SK-N-MC (cell line): ENCODE measurements around the gene LSAMP.

Experiments used
- EZH2 ChIP-seq: fragments of 200-600 bp; sonication (generic); IDR thresholded peaks from one replicate; pipeline ENCODE4 v1.6.1; 2017; ENCODE audit warnings: antibody characterized with exemption
- FOXP2 ChIP-seq: optimal IDR thresholded peaks from 2 replicates; pipeline ENCODE3; 2011; ENCODE audit warnings: mild to moderate bottlenecking, moderate library complexity; ENCODE audit not compliant: insufficient read depth; ENCODE audit errors: extremely low read length, control extremely low read depth
- POLR2AphosphoS5 ChIP-seq: IDR thresholded peaks from 2 replicates; pipeline ENCODE4 v1.6.1; 2012; ENCODE audit warnings: mild to moderate bottlenecking, low read depth, low read length, borderline replicate concordance

DNA sequence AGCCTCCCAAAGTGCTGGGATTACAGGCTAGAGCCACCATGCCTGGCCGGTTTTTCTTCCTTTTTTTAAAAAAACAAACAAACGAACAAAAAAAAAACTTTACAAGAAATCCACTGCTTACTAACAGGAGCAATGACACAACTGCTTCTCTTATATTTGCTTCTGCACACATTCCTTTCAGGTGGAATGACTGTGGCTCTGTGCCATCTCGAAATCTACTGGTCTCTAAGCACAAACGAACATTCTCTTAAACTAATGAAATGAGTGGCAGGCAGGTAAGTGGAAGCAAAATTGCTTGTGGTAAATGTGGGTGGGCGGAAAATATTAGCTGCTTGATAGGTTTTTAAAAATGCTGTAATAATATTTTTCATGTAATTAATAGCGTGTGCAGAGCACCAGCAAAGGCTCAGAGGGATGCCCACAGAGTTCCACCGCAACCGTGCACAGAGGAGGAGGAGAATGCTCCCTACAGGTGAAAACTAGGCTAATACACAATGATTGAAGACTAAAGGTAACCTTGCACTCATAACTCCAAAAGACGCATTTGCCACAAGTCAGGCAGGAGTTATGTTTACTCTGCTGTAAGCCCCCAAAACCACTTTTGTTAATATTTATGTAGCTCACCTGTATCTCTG is 77.4 kb downstream of the LSAMP start:
- no peak for TF ChIP-seq POLR2AphosphoS5
- TF ChIP-seq FOXP2 = no peak
- no peak for TF ChIP-seq EZH2
